OCI-LY3 (cell line): Measurements from ENCODE around the gene RTBDN.

Source experiments
- H2AFZ ChIP-seq: fragments of 200-600, 300-600 bp; shearing (Covaris generic); 2 replicates; pipeline ENCODE4 v1.6.0; 2014; ENCODE audit warnings: antibody characterized with exemption, low read depth, low read length
- H3K27ac ChIP-seq: fragments of 200-600, 300-600 bp; sonication (generic); 2 replicates; pipeline ENCODE4 v1.5.1; 2014; ENCODE audit warnings: mild to moderate bottlenecking, low read length, moderate library complexity, mixed read lengths
- H3K27me3 ChIP-seq: fragments of 200-600, 300-600 bp; sonication (generic); 2 replicates; pipeline ENCODE4 v1.6.1; 2014; ENCODE audit warnings: low read depth, low read length, mixed read lengths
- H3K36me3 ChIP-seq: fragments of 200-600, 300-600 bp; sonication (generic); replicated peaks from 2 replicates; pipeline ENCODE3; 2014; ENCODE audit warnings: low read depth, low read length, mixed read lengths
- H3K4me1 ChIP-seq: fragments of 300-600, 200-600 bp; sonication (generic); 2 replicates; pipeline ENCODE4 v1.6.1; 2014; ENCODE audit warnings: low read length, mixed read lengths
- H3K4me2 ChIP-seq: fragments of 200-600, 300-600 bp; sonication (generic); 2 replicates; pipeline ENCODE4 v1.6.1; 2014; ENCODE audit warnings: low read length, mixed read lengths
- H3K4me3 ChIP-seq: fragments of 300-600, 200-600 bp; sonication (generic); 2 replicates; pipeline ENCODE4 v1.5.1; 2014; ENCODE audit warnings: antibody characterized with exemption, mild to moderate bottlenecking, low read length, moderate library complexity
- H3K79me2 ChIP-seq: fragments of 300-600, 200-600 bp; shearing (Covaris generic); 2 replicates; pipeline ENCODE4 v1.6.1; 2014; ENCODE audit warnings: mild to moderate bottlenecking, low read length, mixed read lengths
- H3K9ac ChIP-seq: fragments of 300-600, 200-600 bp; shearing (Covaris generic); 2 replicates; pipeline ENCODE4 v1.6.0; 2014; ENCODE audit warnings: mild to moderate bottlenecking, low read length, moderate library complexity
- H3K9me3 ChIP-seq: fragments of 200-600, 300-600 bp; shearing (Covaris generic); 2 replicates; pipeline ENCODE4 v1.6.1; 2014; ENCODE audit warnings: low read length, mixed read lengths; ENCODE audit not compliant: insufficient read depth
- H4K20me1 ChIP-seq: fragments of 200-600, 300-600 bp; sonication (generic); 2 replicates; pipeline ENCODE4 v1.6.1; 2016; ENCODE audit warnings: low read length, mixed read lengths; ENCODE audit not compliant: insufficient read depth
- CTCF ChIP-seq: fragments of 200-600, 300-600 bp; sonication (generic); IDR thresholded peaks from 2 replicates; pipeline ENCODE4 v1.5.1; 2014; ENCODE audit warnings: antibody characterized with exemption, low read length, low read depth
- EZH2phosphoT487 ChIP-seq: fragments of 200-600 bp; shearing (Covaris generic); IDR thresholded peaks from 2 replicates; pipeline ENCODE4 v1.6.1; 2018; ENCODE audit warnings: antibody characterized with exemption, mixed run types, low read depth

The RTBDN gene

DNA sequence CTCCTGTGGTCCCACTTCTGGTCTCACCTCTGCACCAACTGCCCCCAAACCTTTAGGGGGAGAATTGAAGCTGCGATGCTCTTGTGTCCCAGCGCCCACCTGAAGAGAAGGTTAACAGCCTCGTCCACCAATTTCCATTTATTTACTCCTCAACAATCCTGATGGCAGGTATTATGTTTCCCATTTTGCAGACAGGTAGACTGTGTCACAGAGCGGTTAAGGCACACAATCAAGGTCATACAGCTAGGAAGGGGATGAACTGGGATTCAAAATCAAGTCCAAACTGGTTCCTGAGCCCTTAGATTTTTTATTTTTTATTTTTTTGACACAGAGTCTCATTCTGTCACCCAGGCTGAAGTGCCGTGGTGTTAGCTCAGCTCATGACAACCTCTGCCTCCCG lies 40.7 kb upstream of the RTBDN start:
- H3K79me2 ChIP-seq: peaks cover 8% of the 10 kb centered on the region
- no peak overlapping the region for H3K9ac ChIP-seq
- H3K27me3 ChIP-seq: no peaks in the 10 kb centered on the region
- H3K4me3 ChIP-seq: no peak overlapping the region
- H3K4me2 ChIP-seq: no peak overlapping the region
- TF ChIP-seq EZH2phosphoT487 (no peak), CTCF (no peak)
- peaks cover 55% of the 10 kb centered on the region for H3K36me3 ChIP-seq
- peaks cover 3% of the 10 kb centered on the region for H3K4me1 ChIP-seq
- no peaks in the 10 kb centered on the region for H3K9me3 ChIP-seq
- no peak overlapping the region for H3K27ac ChIP-seq
- H2AFZ ChIP-seq: no peak overlapping the region
- H4K20me1 ChIP-seq: peaks cover 8% of the 10 kb centered on the region; the same call in 1 of the 2 replicates

- TF ChIP-seq EZH2phosphoT487: no peak
- TF ChIP-seq CTCF: no peak
- Histone ChIP-seq H3K27ac (no peak overlapping the region), H4K20me1 (peaks cover 5% of the 10 kb centered on the region; the same call in 1 of the 2 replicates), H2AFZ (no peak overlapping the region), H3K9ac (no peak overlapping the region), H3K4me3 (no peak overlapping the region), H3K4me1 (no peaks in the 10 kb centered on the region), H3K27me3 (no peaks in the 10 kb centered on the region), H3K4me2 (no peak overlapping the region), H3K79me2 (no peaks in the 10 kb centered on the region), H3K36me3 (peaks cover 48% of the 10 kb centered on the region), H3K9me3 (no peaks in the 10 kb centered on the region)
Measured at GRCh38 chr19:12873891-12874745, 39.7 kb upstream of the RTBDN start.

DNA sequence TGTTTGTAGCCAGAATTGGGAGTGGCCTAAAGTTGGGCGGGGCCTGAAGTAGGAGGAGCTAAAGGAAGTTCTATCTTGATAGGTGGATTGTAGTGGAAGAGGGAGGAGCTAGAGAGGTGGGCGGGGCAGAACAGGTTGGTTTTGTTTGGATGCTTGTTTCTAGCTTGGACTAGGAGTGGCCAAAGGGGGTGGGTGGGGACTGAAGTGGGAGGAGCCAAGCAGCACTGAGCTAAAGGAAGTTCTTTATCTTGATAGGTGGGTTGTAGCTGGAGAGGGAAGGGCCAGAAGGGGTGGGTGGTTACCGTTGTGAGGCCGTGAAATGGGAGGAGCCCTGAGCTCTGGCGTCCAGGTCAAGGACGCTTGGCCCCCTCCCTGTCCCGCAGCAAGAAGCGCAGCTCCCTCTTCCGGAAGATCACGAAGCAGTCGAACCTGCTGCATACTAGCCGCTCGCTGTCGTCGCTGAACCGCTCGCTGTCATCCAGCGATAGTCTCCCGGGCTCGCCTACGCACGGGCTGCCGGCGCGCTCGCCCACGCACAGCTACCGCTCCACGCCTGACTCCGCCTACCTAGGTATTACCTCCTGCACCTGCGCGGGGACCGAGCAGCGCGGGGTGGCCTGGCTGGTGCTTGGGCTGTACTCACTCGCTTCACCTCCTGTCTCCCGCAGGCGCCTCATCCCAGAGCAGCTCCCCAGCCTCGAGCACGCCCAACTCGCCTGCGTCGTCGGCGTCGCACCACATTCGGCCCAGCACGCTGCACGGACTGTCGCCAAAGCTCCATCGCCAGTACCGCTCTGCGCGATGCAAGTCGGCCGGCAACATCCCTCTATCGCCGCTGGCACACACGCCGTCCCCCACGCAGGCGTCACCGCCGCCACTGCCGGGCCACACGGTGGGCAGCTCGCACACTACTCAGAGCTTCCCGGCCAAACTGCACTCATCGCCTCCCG lies 38.8 kb upstream of the RTBDN start:
- Histone ChIP-seq H3K4me2 (no peak overlapping the region), H3K9me3 (no peaks in the 10 kb centered on the region), H4K20me1 (peaks cover under 1% of the 10 kb centered on the region; the same call in 1 of the 2 replicates), H3K27ac (no peak overlapping the region), H2AFZ (no peak overlapping the region), H3K79me2 (no peaks in the 10 kb centered on the region), H3K36me3 (peaks cover 51% of the 10 kb centered on the region), H3K4me3 (no peak overlapping the region), H3K27me3 (no peaks in the 10 kb centered on the region), H3K9ac (no peak overlapping the region), H3K4me1 (no peaks in the 10 kb centered on the region)
- no peak for TF ChIP-seq CTCF
- no peak for TF ChIP-seq EZH2phosphoT487

GRCh38 chr19:12872255-12872654 lies 37.9 kb upstream of the RTBDN start:
- no peak overlapping the region for H3K4me2 ChIP-seq
- peaks cover 46% of the 10 kb centered on the region for H3K36me3 ChIP-seq
- no peaks in the 10 kb centered on the region for H4K20me1 ChIP-seq
- no peaks in the 10 kb centered on the region for H3K4me1 ChIP-seq
- no peaks in the 10 kb centered on the region for H3K27me3 ChIP-seq
- H3K9ac ChIP-seq: no peak overlapping the region
- no peak for TF ChIP-seq EZH2phosphoT487
- TF ChIP-seq CTCF: no peak
- H2AFZ ChIP-seq: no peak overlapping the region
- H3K27ac ChIP-seq: no peak overlapping the region
- no peaks in the 10 kb centered on the region for H3K79me2 ChIP-seq
- no peak overlapping the region for H3K4me3 ChIP-seq
- no peaks in the 10 kb centered on the region for H3K9me3 ChIP-seq
